HG02763 (cell line): ENCODE measurements around the gene NXF1.
"Not testable (repeated sequence)": the region's sequence is repeated elsewhere in the genome, so short reads cannot be mapped to it uniquely, and the experiment has no call there.

Source experiments
- ATAC-seq: cut with Tn5 transposase; IDR thresholded peaks from one replicate; pipeline ENCODE4 v1.9.1; 2021; ENCODE audit warnings: mild to moderate bottlenecking, moderate library complexity; ENCODE audit not compliant: unreplicated experiment

Gene NXF1

DNA sequence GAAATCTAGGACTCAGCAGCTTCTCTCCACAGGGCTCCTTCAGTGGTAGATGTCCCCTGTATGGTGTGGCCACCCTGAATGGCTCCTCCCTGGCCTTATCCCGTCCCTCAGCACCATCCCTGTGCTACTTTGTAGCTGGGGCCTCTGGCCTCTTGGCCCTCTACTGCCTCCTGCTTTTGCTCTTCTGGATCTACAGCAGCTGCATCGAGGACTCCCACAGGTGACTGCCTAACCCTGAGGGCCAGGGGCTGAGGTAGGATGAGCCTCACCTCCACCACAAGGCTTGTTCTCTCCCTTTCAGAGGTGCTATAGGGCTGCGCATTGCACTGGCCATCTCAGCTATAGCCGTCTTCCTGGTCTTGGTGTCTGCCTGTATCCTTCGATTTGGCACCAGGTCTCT lies 16.2 kb downstream of the NXF1 start:
- no peak for ATAC-seq

DNA sequence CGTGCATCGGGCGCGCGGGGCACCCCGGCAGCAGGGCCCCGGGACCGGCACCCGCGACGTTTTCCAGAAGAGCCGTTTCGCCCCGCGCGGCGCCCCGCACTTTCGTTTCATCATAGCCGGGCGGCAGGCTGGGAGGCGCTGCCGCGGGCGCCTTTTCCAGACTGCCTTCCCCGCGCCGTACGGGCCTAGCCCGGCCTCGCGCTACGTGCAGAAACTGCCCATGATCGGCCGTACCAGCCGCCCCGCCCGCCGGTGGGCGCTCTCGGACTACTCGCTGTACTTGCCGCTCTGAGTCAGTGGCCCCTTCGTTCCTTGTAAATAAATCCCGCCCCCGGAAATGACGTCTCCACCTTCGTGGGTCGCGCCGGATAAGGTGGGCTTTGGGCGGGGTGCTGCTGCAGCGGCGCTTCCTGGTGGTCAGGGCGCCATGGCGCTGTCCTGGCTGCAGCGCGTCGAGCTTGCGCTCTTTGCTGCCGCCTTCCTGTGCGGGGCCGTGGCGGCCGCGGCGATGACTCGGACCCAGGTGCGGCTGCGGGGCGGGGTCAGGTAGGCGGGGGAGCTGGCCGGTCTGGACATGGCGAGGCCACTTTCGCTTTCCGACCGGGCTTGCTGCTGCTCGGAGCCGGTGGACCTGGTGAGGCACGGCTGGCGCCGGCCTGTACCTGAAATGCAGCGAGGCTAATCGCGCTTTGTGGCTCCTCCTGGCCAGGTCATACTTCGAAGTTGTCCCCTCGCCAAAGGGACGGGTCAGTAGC lies 18.1 kb downstream of the NXF1 start, which contains the start of gene TMEM179B:
Gene TMEM179B, plus strand, starts transcription at position 398 of the 755 bp plus-strand sequence. Its CDS starts 30 bp downstream, at position 428.
- ATAC-seq: peak; percentile 64

DNA sequence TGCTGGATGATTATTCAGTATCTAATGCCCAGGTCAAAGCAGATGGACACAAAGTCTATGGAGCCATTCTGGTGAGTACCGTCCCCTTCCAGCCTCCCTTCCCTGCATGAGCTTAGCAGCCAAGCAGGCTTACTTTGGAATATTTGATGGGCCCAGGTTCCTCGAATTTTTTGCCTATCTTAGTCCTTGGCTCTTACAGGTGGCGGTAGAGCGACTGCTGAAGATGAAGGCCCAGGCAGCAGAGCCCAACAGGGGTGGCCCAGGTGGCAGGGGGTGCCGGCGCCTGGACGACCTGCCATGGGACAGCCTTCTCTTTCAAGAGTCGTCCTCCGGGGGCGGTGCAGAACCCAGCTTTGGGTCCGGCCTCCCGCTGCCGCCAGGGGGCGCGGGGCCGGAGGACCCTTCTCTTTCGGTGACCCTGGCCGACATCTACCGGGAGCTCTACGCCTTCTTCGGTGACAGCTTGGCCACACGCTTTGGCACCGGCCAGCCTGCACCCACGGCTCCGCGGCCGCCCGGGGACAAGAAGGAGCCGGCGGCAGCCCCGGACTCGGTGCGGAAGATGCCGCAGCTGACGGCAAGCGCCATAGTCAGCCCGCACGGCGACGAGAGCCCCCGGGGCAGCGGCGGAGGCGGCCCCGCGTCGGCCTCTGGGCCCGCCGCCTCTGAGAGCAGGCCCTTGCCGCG lies 18.8 kb downstream of the NXF1 start:
- peak; percentile 65 for ATAC-seq

DNA sequence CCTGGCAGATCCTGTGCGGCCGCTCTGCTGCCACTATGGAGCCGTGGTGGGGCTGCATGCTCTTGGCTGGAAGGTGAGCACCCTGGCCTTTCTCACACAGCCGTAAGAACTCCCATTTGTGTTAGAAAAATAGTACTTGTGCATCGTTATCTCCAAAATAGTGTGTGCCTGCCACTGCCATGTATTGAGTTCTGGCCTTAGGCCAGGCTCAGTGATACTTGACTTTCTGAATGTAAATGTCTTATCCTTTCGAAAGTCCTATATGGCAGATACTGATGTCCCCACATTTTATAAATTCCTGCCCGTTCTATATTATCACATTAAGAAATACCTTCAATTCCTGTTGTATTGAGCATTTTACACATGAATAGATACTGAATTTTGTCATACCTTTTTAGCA lies 22.5 kb downstream of the NXF1 start:
- ATAC-seq: no peak

DNA sequence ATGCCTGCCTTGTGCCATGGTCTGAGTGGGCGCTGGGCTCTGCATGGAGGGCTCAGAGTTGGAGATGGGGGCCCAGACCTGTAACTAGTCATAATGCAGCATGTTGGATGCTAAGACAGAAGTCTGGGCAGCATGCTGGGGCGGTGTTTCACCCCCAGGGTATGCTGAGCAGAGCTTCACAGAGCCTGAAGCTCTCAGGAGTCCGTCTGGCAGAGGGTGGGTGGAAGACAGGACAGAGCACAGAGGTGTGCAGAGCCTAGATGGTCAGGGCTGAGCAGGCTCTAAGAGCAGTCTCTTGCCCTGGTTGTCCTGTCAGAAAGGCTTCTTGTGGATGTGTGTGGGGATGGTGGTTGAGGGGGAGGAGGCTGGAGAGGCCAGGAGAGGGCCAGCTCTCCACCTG lies 26.8 kb downstream of the NXF1 start:
- no peak for ATAC-seq

DNA sequence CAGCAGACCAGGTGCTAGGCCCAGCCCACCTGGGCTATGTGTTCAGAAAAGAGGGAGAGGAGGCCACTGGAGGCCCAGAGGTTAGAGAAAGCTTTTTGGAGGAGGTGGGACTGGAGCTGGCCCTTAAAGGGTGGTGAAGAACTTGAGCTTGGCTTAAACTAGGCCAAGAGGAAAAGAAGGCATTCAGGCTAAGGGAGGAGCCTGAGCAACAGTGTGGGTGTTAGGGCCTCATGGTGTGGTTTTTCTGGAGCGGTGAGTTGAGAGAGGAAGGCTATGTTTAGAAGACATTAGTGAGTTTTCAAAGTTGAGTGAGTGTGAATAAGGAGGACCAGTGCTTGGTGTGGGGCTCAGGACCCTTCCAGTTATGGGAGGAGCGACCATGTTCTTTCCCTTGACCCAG lies 27.9 kb downstream of the NXF1 start:
- no peak for ATAC-seq

DNA sequence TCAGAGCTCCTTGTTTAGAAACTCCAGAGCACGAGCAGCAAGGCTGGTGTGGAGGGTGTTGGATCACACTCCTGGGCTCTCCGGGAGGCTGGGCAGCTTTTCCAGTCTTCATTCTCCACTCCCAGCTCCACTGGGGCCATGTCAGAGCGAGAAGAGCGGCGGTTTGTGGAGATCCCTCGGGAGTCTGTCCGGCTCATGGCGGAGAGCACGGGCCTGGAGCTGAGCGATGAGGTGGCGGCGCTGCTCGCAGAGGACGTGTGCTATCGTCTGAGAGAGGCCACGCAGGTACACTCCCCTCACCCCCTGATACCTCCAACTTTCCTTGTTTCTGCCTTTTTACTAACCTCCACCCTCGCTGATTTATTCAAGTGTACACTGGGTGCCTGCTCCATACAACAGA lies 29.6 kb downstream of the NXF1 start:
- ATAC-seq: no peak

DNA sequence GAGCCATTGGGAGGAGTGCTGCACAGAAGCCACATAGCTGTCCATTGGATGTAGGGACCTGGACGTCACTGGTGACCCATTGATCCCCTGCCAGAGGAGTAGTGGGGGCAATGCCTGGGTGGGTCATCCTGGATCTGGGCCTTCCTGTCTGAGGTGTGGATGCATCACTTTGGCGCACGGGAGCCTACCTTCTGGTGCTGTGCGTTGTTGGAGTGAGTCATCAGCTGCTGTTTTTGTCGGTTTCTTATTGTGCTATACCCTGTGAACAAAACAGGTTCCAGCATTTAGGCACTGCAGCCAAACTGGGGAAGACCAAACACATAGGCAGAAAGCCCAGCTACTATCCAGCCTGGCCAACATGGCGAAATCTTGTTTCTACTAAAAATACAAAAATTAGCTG lies 30.8 kb downstream of the NXF1 start:
- ATAC-seq: no peak

DNA sequence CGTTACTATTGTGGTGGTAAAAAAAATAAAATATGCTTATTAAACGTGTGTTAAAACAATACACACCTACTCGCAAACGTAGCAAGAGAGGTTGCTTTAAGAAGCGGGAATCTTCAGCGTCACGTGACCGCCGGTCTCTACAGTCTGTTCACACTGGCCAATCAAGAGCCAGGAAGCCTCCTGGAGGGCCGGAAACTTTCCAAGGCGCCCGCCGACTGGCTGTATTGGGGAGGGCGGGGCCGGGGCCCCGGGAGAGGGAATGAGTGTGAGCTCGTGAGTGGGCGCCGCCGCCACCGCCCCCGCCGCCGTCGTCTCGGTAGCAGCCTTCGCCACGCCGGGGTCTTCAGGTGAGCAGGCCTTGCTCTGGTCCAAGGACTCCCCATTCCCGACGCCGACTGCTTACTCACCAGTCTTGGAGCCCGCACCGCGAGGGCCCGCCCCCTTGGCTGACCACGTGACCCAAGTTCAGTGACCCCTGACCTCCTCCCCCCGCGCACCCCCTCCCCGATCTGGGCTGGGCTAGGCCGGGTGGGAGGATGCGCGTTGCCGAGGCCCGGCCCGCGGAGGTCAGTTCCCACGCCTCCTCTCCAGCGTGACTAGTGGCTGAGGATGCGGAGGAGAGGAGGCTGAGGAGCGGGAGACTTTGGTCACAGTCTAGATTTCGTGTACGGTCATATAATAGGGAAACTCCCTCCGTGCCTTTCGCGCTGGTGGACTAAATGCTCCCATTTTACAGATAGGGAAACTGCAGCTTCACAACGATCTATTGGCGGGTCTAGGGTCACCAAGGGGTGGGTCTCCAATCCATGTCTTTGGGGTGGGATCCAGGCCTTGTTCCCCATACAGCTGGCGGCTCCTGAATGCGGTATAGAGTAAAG lies 33.9 kb downstream of the NXF1 start, which contains the start of gene TAF6L:
Gene TAF6L, plus strand, starts transcription at position 253 of the 878 bp plus-strand sequence. CDS start 4,388 bp downstream, outside the sequence.
- ATAC-seq: peak; percentile 82

DNA sequence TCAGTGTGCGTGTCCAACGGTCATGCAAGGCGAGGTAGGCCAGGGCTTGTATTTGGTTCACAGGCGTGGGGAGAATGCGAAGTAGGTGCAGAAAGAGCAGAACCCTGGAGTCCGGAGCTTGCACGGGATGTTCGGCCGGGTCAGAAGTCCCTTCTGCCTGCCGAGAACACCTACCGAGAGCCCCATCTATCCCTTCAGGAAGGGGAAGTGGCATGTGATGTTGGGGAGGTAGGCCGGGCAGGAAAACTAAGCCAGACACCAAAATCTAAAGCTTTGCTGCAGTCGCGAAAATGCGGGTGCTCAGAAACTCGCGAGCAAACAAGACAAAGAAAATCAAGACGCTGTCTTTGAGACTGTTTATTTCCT lies 34.5 kb downstream of the NXF1 start:
- no peak for ATAC-seq

DNA sequence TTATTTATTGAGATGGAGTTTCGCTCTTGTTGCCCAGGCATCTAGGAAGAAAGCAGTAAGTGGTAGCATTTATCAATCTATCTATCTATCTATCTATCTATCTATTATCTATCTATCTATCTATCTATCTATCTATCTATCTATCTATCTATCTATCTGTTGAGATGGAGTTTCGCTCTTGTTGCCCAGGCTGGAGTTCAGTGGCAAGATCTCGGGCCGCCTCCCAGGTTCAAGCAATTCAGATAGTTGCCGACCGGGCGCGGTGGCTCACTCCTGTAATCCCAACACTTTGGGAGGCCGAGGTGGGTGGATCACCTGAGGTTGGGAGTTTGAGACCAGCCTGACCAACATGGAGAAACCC lies 44.4 kb downstream of the NXF1 start:
- not testable (repeated sequence) for ATAC-seq

DNA sequence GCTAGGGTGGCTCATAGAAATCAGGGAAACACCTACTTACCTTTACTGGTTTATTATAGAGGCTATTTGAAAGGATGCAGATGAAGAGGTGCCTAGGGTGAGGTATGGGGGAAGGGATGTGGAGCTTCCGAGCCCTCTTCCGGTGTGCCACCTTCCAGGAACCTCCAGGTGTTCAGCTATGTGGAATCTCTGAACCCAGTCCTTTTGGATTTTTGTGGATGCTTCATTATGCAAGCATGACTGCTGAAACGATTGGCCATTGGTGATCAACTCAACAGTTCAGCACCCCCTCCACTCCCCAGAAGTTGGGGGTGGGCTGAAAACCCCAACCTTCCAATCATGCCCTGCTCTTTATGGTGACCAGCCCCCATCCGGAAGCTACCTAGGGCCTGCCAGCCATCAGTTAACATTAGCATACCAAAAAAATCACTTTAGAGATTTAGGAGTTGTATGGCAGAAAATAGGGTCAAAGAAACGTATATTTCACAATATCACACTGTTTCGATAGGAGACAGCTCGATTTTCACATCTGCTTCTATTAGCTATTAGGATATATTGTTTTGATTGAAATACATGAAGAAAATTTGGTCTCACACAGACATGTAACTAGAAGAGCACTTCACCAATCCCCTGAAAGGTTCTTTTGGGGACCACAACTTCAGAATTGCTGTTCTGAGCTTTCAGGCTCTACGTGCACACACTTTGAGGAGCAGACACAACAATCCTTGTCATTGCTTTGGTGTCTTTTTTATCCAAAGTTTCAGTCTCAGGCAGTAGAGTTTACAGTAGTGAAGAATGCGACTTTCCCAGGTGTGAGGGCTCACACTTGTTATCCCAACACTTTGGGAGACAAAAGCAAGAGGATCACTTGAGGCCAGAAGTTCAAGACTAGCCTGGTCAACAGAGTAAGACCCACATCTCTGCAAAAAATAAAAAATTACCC lies 47.1 kb downstream of the NXF1 start:
- no peak for ATAC-seq

DNA sequence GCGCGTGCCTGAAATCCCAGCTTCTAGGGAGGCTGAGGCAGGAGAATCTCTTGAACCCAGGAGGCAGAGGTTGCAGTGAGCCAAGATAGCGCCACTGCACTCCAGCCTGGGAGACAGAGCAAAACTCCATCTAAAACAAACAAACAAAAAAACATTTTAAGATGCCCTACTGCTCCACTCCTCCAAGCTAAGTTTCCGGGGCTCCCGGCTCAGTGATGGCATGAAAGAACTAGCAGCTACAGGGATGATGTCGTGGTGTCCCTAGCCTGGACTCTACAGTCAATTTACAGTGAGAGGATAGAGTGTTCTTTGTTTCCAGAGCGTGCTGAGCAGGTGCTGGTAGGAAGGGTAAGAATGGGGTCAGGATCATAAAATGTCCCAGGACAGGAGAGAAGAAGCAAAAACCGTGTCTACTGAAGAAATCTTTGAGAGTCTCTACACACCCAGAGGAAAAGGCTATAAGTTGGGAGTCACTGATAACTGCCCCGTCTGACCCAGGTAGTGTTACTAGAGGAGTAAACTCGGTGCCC lies 50.1 kb downstream of the NXF1 start:
- ATAC-seq: no peak

DNA sequence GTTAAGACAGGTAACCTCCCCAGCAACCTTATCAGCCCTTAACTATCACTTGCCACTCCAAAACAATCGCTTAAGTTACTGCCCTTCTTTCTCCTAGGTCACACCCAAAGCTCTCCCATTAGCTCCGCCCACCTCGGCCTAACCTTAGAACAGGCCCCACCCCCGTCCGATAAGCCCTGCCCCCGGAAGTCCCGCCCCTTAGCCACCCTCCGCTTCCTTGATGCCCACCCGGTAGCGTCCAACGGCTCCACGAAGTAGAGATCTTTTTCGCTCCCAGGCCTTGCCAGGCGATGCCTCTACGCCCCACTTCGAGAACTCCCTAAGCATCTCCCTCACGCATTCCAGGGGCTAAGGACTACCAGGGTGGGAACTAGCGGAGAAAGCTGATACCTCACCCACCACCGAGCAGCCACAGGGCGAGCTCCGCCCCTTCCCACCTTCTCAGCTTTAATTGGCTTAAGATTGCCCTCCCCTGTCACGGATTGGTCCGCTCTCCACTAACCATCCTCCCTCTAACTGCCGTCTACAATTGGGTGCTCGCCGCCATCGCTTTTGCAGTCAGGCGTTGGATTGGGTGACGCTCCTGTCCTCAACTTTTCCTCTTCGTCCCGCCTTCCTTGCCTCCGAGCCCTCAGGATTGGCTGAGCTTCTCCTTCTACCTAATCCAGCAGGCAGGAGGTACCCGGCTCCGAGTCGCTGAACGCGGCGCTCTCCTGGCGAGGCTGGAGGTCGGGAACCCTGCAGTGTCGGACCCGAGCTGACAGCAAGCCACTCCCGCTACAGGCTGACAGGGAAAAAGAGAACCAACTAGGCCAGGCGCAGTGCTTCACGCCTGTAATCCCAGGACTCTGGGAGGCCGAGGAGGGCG lies 51.3 kb downstream of the NXF1 start, which contains the start of gene ZBTB3:
Gene ZBTB3, minus strand, starts transcription at position 425 of the 868 bp plus-strand sequence. CDS start 496 bp downstream, outside the sequence.
- ATAC-seq: peak; percentile 95

DNA sequence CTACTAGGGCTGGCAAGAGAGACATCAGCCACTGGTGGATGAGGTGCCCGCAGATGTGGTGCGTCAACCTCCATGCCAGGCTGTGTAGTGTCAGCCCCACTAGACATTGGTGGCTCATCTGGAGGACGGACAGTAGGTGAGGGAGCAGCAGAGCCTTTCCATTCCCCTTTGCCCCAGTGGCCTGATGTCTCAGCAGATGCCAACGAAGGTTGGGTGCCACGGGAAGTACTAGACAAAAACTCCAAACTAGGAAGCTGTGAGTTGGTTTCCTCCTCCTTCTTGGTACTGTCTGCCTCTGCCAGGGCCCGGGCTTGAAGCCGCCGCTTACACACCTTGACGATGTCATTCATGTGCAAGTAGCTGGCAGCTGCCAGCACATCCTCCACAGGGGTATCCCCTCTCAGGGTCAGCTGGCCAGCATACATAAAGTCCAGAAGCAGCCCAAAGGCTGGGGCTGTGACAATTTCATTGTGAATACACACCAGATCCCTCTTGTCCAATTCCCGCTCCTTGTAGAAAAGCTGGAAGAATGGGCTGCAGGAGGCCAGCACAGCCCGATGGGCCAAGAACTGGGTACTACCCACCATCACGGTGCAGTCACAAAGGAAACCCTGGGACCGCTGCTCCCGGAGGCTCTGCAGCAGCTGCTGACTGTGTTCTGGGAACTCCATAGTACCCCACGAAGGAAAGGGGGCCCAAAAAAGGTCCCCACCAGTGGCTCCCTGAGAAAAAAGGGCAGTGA lies 52.1 kb downstream of the NXF1 start:
- ATAC-seq: no peak

DNA sequence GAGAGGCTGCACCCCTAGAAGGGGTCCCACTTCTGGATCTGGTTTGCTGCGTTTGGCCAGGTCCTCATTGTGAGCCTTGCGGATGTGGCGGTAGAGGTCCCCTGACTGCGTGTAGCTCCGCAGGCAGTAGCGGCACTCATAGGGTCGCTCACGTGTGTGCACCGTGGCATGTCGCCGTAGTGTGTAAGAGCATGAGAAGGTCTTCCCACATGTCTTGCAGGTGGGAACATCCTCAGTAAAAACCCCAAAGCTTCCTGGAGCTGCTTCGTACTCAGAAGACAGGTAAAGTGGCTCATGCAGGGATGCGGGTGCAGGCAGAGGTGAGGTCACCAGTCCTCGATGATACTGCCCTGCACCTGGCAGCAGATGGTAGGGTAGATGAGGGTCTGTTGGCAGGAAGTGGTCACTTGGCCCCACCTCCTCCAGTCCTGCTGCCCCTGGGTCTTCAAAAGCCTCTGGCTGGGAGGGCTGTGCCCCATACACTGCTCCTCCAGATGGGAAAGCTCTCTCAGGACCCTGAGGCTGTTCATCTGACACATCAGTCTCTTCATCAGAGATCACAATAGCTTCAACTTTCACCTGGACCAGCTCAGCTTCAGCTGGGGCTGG lies 53.0 kb downstream of the NXF1 start:
- ATAC-seq: no peak

DNA sequence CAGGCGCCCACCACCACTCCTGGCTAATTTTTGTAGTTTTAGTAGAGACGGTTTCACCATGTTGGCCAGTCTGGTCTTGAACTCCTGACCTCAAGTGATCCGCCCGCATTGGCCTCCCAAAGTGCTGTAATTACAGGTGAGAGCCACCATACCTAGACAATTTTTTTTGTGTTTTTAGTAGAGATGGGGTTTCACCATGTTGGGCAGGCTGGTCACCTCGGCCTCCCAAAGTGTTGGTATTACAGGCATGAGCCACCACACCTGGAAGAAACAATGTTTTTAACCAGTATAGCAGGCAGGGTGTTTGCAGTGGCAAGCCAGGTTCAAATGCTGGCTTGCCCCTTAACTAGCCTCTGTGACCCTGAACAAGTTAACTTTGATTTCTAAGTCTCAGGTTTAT lies 55.3 kb downstream of the NXF1 start:
- ATAC-seq: not testable (repeated sequence)
